Calu3 (cell line): ENCODE measurements around the gene SPATS2. TPM values are rescaled to one million over a fixed set of nuclear protein-coding genes. Genes with fewer than 3 reads are reported as not detected.

ENCODE experiments used
- BruUV-seq: library from RNA; stranded (reverse); fragments of 400-500 nt; replicated peaks from 2 replicates; lab custom pipeline; 2021; lab: Mats Ljungman, UMichigan
- CTCF ChIA-PET: fragments of 300-600 bp; sonication (Branson Sonifier 250); formaldehyde crosslinking; loops from one replicate; lab custom pipeline; 2022; ENCODE audit warnings: antibody characterized with exemption; lab: Charles Lee
- DNase-seq: peaks from one replicate; pipeline ENCODE4 v3.0.0; 2022
- H3K27ac Mint-ChIP-seq: one replicate; pipeline ENCODE4 v1.8.0; 2022; ENCODE audit warnings: mixed read lengths; ENCODE audit not compliant: unreplicated experiment
- H3K27me3 Mint-ChIP-seq: one replicate; pipeline ENCODE4 v1.8.0; 2022; ENCODE audit warnings: mixed read lengths; ENCODE audit not compliant: unreplicated experiment
- H3K36me3 Mint-ChIP-seq: one replicate; pipeline ENCODE4 v1.8.0; 2022; ENCODE audit warnings: mild to moderate bottlenecking, moderate library complexity, mixed read lengths; ENCODE audit not compliant: insufficient read depth, unreplicated experiment
- H3K4me1 Mint-ChIP-seq: one replicate; pipeline ENCODE4 v1.8.0; 2022; ENCODE audit warnings: mild to moderate bottlenecking, low read depth, mixed read lengths; ENCODE audit not compliant: unreplicated experiment
- H3K4me3 Mint-ChIP-seq: one replicate; pipeline ENCODE4 v1.8.0; 2022; ENCODE audit warnings: mild to moderate bottlenecking, low read depth, moderate library complexity, mixed read lengths; ENCODE audit not compliant: unreplicated experiment
- H3K9me3 Mint-ChIP-seq: one replicate; pipeline ENCODE4 v1.8.0; 2022; ENCODE audit warnings: low read depth, mixed read lengths; ENCODE audit not compliant: unreplicated experiment
- intact Hi-C: fragments of 100-400 bp; cut with micrococcal nuclease; formaldehyde crosslinking; loops from one replicate; pipeline ENCODE4 v1.10.0; 2022; ENCODE audit not compliant: unreplicated experiment
- total RNA-seq: library from RNA; stranded (reverse); gene quantifications from 2 replicates; pipeline ENCODE4 v1.2.3, GENCODE V29; 2022
- TF ChIP-seq, protein P1 (sequence below): fragments of 200-600 bp; IDR thresholded peaks from one replicate; pipeline ENCODE4 v1.8.0; 2022; ENCODE audit warnings: antibody characterized with exemption; ENCODE audit not compliant: unreplicated experiment

Gene SPATS2
- total RNA-seq, 1 experiment from 2014 or later, result 23.2 TPM

- BruUV-seq, result no TSS peak
- H3K9me3 Mint-ChIP-seq, result no peaks in the 10 kb centered on the region
- no peak for DNase-seq
- TF ChIP-seq, protein P1, sequence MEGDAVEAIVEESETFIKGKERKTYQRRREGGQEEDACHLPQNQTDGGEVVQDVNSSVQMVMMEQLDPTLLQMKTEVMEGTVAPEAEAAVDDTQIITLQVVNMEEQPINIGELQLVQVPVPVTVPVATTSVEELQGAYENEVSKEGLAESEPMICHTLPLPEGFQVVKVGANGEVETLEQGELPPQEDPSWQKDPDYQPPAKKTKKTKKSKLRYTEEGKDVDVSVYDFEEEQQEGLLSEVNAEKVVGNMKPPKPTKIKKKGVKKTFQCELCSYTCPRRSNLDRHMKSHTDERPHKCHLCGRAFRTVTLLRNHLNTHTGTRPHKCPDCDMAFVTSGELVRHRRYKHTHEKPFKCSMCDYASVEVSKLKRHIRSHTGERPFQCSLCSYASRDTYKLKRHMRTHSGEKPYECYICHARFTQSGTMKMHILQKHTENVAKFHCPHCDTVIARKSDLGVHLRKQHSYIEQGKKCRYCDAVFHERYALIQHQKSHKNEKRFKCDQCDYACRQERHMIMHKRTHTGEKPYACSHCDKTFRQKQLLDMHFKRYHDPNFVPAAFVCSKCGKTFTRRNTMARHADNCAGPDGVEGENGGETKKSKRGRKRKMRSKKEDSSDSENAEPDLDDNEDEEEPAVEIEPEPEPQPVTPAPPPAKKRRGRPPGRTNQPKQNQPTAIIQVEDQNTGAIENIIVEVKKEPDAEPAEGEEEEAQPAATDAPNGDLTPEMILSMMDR, result no peak
- H3K27me3 Mint-ChIP-seq, result peaks cover 57% of the 10 kb centered on the region
- H3K27ac Mint-ChIP-seq, result no peak overlapping the region
- CTCF ChIA-PET, result interaction anchor here (0.6 kb wide), 1 partner anchor 247 kb away, joined by 3 read pairs; no protein-coding TSS in a partner anchor
- H3K4me3 Mint-ChIP-seq, result no peak overlapping the region
- H3K4me1 Mint-ChIP-seq, result peaks cover 7% of the 10 kb centered on the region
- H3K36me3 Mint-ChIP-seq, result peaks cover 9% of the 10 kb centered on the region
- intact Hi-C loops, result no loop called here
Measured at GRCh38 chr12:49543914-49544815, 176.9 kb downstream of the SPATS2 start.

DNA sequence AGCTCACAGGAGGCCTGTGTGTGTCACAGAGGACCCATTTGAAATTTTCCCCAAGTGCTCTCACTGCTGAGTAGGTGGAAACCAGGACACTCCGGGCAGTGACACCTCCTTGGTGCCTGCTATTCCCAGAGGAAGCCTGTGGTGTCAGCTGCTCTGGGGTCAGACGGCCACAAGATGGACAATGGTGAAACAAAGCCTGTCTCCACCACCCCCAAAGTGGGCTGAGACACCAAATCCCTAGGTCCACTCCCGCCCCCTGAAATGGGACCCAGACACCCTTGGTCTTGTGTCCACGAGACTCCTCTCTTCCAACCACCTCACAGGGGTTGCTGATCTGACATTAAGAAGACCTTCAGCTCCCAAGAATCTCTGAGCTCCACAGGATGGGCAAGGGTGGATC, 178.6 kb downstream of the SPATS2 start:
- Mint-ChIP-seq H3K36me3 (no peaks in the 10 kb centered on the region), H3K27me3 (peaks cover 54% of the 10 kb centered on the region), H3K27ac (no peak overlapping the region), H3K4me3 (no peak overlapping the region), H3K4me1 (no peaks in the 10 kb centered on the region), H3K9me3 (no peaks in the 10 kb centered on the region)
- TF ChIP-seq, protein P1, result no peak
- no TSS peak for BruUV-seq
- no peak for DNase-seq
- CTCF ChIA-PET, result interaction anchor here (0.7 kb wide), 1 partner anchor 1155 kb away, joined by 3 read pairs; no protein-coding TSS in a partner anchor
- intact Hi-C loops, result no loop called here

- no TSS peak for BruUV-seq
- TF ChIP-seq, protein P1, result no peak
- H3K9me3 Mint-ChIP-seq, result no peaks in the 10 kb centered on the region
- no peaks in the 10 kb centered on the region for H3K4me1 Mint-ChIP-seq
- CTCF ChIA-PET, result no interaction called here
- no peak overlapping the region for H3K27ac Mint-ChIP-seq
- H3K4me3 Mint-ChIP-seq, result no peak overlapping the region
- H3K36me3 Mint-ChIP-seq, result no peaks in the 10 kb centered on the region
- intact Hi-C loops, result no loop called here
- DNase-seq, result no peak
- H3K27me3 Mint-ChIP-seq, result peaks cover 54% of the 10 kb centered on the region
Measured at GRCh38 chr12:49546481-49546880, 179.2 kb downstream of the SPATS2 start.

GRCh38 chr12:49547090-49547690, 179.9 kb downstream of the SPATS2 start:
- TF ChIP-seq, protein P1, result no peak
- H3K9me3 Mint-ChIP-seq, result no peaks in the 10 kb centered on the region
- H3K27ac Mint-ChIP-seq, result no peak overlapping the region
- BruUV-seq, result no TSS peak
- H3K4me3 Mint-ChIP-seq, result no peak overlapping the region
- CTCF ChIA-PET, result no interaction called here
- DNase-seq, result no peak
- peaks cover under 1% of the 10 kb centered on the region for H3K36me3 Mint-ChIP-seq
- H3K27me3 Mint-ChIP-seq, result peaks cover 58% of the 10 kb centered on the region
- intact Hi-C loops, result no loop called here
- no peaks in the 10 kb centered on the region for H3K4me1 Mint-ChIP-seq
